GM06990 (cell line): Measurements from ENCODE around the gene DLX4.

ENCODE experiments used
- DNase-seq: peaks from one replicate; pipeline ENCODE4 v3.0.0-alpha.2; 2011; ENCODE audit not compliant: insufficient read length; ENCODE audit errors: extremely low read depth
- H3K27me3 ChIP-seq: replicated peaks from 2 replicates; pipeline ENCODE4 v1.6.0; 2011; ENCODE audit warnings: low read length; ENCODE audit not compliant: control insufficient read depth, insufficient read depth
- H3K36me3 ChIP-seq: 2 replicates; pipeline ENCODE4 v1.5.1; 2011; ENCODE audit warnings: low read length; ENCODE audit not compliant: control insufficient read depth, insufficient read depth
- H3K4me3 ChIP-seq: replicated peaks from 2 replicates; pipeline ENCODE4 v1.5.1; 2011; ENCODE audit warnings: low read depth, mild to moderate bottlenecking, control low read depth, low read length
- CTCF ChIP-seq: IDR thresholded peaks from 2 replicates; pipeline ENCODE4 v1.5.1; 2011; ENCODE audit warnings: low read length, control low read depth, mild to moderate bottlenecking, inconsistent platforms; ENCODE audit not compliant: insufficient read depth, poor library complexity, severe bottlenecking

Gene DLX4

GRCh38 chr17:49990331-49990730 is 21.3 kb downstream of the DLX4 start:
- TF ChIP-seq CTCF, result no peak
- Histone ChIP-seq H3K4me3 (no peak overlapping the region), H3K36me3 (no peaks in the 10 kb centered on the region), H3K27me3 (peaks cover 8% of the 10 kb centered on the region)
- no peak for DNase-seq

- H3K4me3 ChIP-seq, result no peak overlapping the region
- no peaks in the 10 kb centered on the region for H3K36me3 ChIP-seq
- peaks cover 9% of the 10 kb centered on the region for H3K27me3 ChIP-seq
- TF ChIP-seq CTCF, result no peak
- DNase-seq, result no peak
Observed at GRCh38 chr17:49990921-49991320, 21.9 kb downstream of the DLX4 start.

GRCh38 chr17:49991409-49991808 is 22.4 kb downstream of the DLX4 start:
- peaks cover 12% of the 10 kb centered on the region for H3K27me3 ChIP-seq
- TF ChIP-seq CTCF, result no peak
- no peaks in the 10 kb centered on the region for H3K36me3 ChIP-seq
- H3K4me3 ChIP-seq, result no peak overlapping the region
- no peak for DNase-seq

GRCh38 chr17:49992191-49992932 is 23.4 kb downstream of the DLX4 start:
- Histone ChIP-seq H3K4me3 (no peak overlapping the region), H3K36me3 (no peaks in the 10 kb centered on the region), H3K27me3 (peaks cover 12% of the 10 kb centered on the region)
- TF ChIP-seq CTCF, result no peak
- DNase-seq, result no peak

GRCh38 chr17:49992933-49993422 is 24.0 kb downstream of the DLX4 start:
- H3K4me3 ChIP-seq, result no peak overlapping the region; the same call in 1 of the 2 replicates

More at GRCh38 chr17:49992933-49993422, 24.0 kb downstream of the DLX4 start:
- TF ChIP-seq CTCF, result no peak
- no peak for DNase-seq
- H3K27me3 ChIP-seq, result peaks cover 9% of the 10 kb centered on the region
- no peaks in the 10 kb centered on the region for H3K36me3 ChIP-seq
